HL-60 (cell line): Measurements from ENCODE around the gene IQGAP1.
"Not testable (repeated sequence)": the region's sequence is repeated elsewhere in the genome, so short reads cannot be mapped to it uniquely, and the experiment has no call there.

Experiments used
- CTCF ChIP-seq: IDR thresholded peaks from one replicate; pipeline ENCODE4 v1.5.1; 2011; ENCODE audit warnings: low read length, control low read depth, inconsistent platforms; ENCODE audit not compliant: insufficient read depth
- GABPA ChIP-seq: IDR thresholded peaks from 2 replicates; pipeline ENCODE4 v1.6.1; 2012; ENCODE audit warnings: low read depth
- POLR2AphosphoS5 ChIP-seq: IDR thresholded peaks from 2 replicates; pipeline ENCODE4 v1.6.1; 2012; ENCODE audit warnings: low read depth
- REST ChIP-seq: IDR thresholded peaks from 2 replicates; pipeline ENCODE4 v1.6.1; 2012; ENCODE audit warnings: low read depth; ENCODE audit not compliant: insufficient replicate concordance
- SPI1 ChIP-seq: IDR thresholded peaks from 2 replicates; pipeline ENCODE4 v1.6.1; 2012; ENCODE audit warnings: low read depth, mild to moderate bottlenecking, borderline replicate concordance

GRCh38 chr15:90511211-90511618, 123.2 kb downstream of the IQGAP1 start:
- not testable (repeated sequence) for TF ChIP-seq CTCF, POLR2AphosphoS5, GABPA, REST, SPI1
